Prostate gland (tissue), 2 donors: ENCODE data around the gene DNAH6.

Source experiments
- POLR2A ChIP-seq: fragments of 450-650 bp; IDR thresholded peaks from one replicate; pipeline ENCODE4 v1.6.1; 2016; ENCODE audit warnings: antibody characterized with exemption, mild to moderate bottlenecking
- TF ChIP-seq, protein P1 (sequence below), 4 experiments: fragments of 200-600 bp in 2 of 4; fragments of 450-650 bp in 2 of 4; sonication (generic) in 2 of 4; IDR thresholded peaks; 1 replicate in 3 of 4; 2 replicates in 1 of 4; pipeline ENCODE4 v1.5.1; 2016 to 2019; ENCODE audit warnings: antibody characterized with exemption in 4 of 4, mild to moderate bottlenecking in 2 of 4, moderate library complexity in 2 of 4

GRCh38 chr2:84785950-84786349 lies 269.7 kb downstream of the DNAH6 start:
- TF ChIP-seq, protein P1, sequence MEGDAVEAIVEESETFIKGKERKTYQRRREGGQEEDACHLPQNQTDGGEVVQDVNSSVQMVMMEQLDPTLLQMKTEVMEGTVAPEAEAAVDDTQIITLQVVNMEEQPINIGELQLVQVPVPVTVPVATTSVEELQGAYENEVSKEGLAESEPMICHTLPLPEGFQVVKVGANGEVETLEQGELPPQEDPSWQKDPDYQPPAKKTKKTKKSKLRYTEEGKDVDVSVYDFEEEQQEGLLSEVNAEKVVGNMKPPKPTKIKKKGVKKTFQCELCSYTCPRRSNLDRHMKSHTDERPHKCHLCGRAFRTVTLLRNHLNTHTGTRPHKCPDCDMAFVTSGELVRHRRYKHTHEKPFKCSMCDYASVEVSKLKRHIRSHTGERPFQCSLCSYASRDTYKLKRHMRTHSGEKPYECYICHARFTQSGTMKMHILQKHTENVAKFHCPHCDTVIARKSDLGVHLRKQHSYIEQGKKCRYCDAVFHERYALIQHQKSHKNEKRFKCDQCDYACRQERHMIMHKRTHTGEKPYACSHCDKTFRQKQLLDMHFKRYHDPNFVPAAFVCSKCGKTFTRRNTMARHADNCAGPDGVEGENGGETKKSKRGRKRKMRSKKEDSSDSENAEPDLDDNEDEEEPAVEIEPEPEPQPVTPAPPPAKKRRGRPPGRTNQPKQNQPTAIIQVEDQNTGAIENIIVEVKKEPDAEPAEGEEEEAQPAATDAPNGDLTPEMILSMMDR (IDR thresholded peaks at IDR 0.05): no peak
- TF ChIP-seq POLR2A: no peak
